Tibial artery (tissue), 4 donors: ENCODE results near the gene RUNX2.
A peak's percentile ranks its signal among the peaks of the same experiment; 100 is the strongest.

Source experiments
- DNase-seq, 2 donors: peaks; one replicate each; pipeline ENCODE4 v3.0.0-alpha.2; 2019
- H3K27ac ChIP-seq, 2 donors: fragments of 200-600 bp; sonication (generic) in 1 of 2; 1 replicate in 1 of 2; 2 replicates in 1 of 2; pipeline ENCODE4 v1.5.1; 2018 to 2019; ENCODE audit warnings: mild to moderate bottlenecking in 1 of 2
- H3K27me3 ChIP-seq, 2 donors: fragments of 200-600 bp; sonication (generic) in 1 of 2; one replicate each; pipeline versions ENCODE4 v1.5.1 to v1.6.0; 2016 to 2019
- H3K36me3 ChIP-seq, 3 donors: fragments of 200-600 bp; sonication (generic) in 2 of 3; one replicate each; pipeline ENCODE4 v1.5.1; 2016 to 2019; ENCODE audit warnings: mild to moderate bottlenecking in 2 of 3
- H3K4me1 ChIP-seq, 4 donors: fragments of 200-600 bp; sonication (generic) in 2 of 4; 1 replicate in 3 of 4; 2 replicates in 1 of 4; pipeline ENCODE4 v1.5.1; 2016 to 2019
- H3K4me3 ChIP-seq, 2 donors: fragments of 200-600 bp; sonication (generic) in 1 of 2; 1 replicate in 1 of 2; 2 replicates in 1 of 2; pipeline ENCODE4 v1.5.1; 2018 to 2019; ENCODE audit warnings: mild to moderate bottlenecking in 2 of 2
- H3K9me3 ChIP-seq, 3 donors: fragments of 200-600 bp; sonication (generic) in 1 of 3; one replicate each; pipeline ENCODE4 v1.5.1; 2016 to 2019
- CTCF ChIP-seq, 2 experiments: fragments of 200-600 bp in 1 of 2; fragments of 450-650 bp in 1 of 2; IDR thresholded peaks; one replicate each; pipeline ENCODE4 v1.5.1; 2017 to 2019; ENCODE audit warnings: antibody characterized with exemption in 2 of 2, mild to moderate bottlenecking in 1 of 2, moderate library complexity in 1 of 2
- intact Hi-C: fragments of 100-400 bp; cut with DNase I; formaldehyde crosslinking; loops from one replicate; pipeline ENCODE4 v1.15.0; 2023; ENCODE audit warnings: low total_unique reads

The RUNX2 gene

GRCh38 chr6:45479834-45480751, 152.0 kb downstream of the RUNX2 start:
- no peak overlapping the region for H3K4me3 ChIP-seq

GRCh38 chr6:45480752-45481415, 152.8 kb downstream of the RUNX2 start:
- no peak for TF ChIP-seq CTCF (IDR thresholded peaks at IDR 0.05)
- H3K36me3 ChIP-seq, result no peaks in the 10 kb centered on the region
- no peak overlapping the region for H3K4me3 ChIP-seq
- no peaks in the 10 kb centered on the region for H3K9me3 ChIP-seq
- no peak for DNase-seq
- H3K27me3 ChIP-seq, result no peaks in the 10 kb centered on the region
- intact Hi-C loops, result no loop called here
- H3K4me1 ChIP-seq, result peaks cover 0 to 10% (median 1%) of the 10 kb centered on the region in 4 donors
- H3K27ac ChIP-seq, result no peak overlapping the region

More at GRCh38 chr6:45479834-45480751, 152.0 kb downstream of the RUNX2 start:
- no peaks in the 10 kb centered on the region for H3K27me3 ChIP-seq
- H3K4me1 ChIP-seq, result peaks cover 0 to 10% (median 1%) of the 10 kb centered on the region in 4 donors
- intact Hi-C loops, result no loop called here
- no peak overlapping the region for H3K27ac ChIP-seq
- no peak for TF ChIP-seq CTCF (IDR thresholded peaks at IDR 0.05)
- H3K36me3 ChIP-seq, result no peaks in the 10 kb centered on the region
- DNase-seq, result no peak
- no peaks in the 10 kb centered on the region for H3K9me3 ChIP-seq

- no peaks in the 10 kb centered on the region for H3K36me3 ChIP-seq
- TF ChIP-seq CTCF (IDR thresholded peaks at IDR 0.05), result no peak
- intact Hi-C loops, result no loop called here
- H3K27ac ChIP-seq, result no peak overlapping the region
- H3K27me3 ChIP-seq, result no peaks in the 10 kb centered on the region
- H3K4me3 ChIP-seq, result no peak overlapping the region
- H3K9me3 ChIP-seq, result no peaks in the 10 kb centered on the region
- peaks cover 0 to 10% (median 1%) of the 10 kb centered on the region in 4 donors for H3K4me1 ChIP-seq
- DNase-seq, result peak in 1 of 2 donors; percentile 40
These were observed 154.9 kb downstream of the RUNX2 start for GRCh38 chr6:45483021-45483420.

GRCh38 chr6:45483501-45483900, 155.4 kb downstream of the RUNX2 start:
- H3K27ac ChIP-seq, result no peak overlapping the region
- DNase-seq, result no peak
- H3K4me1 ChIP-seq, result peaks cover 0 to 10% (median 1%) of the 10 kb centered on the region in 4 donors
- H3K4me3 ChIP-seq, result no peak overlapping the region
- H3K27me3 ChIP-seq, result no peaks in the 10 kb centered on the region
- TF ChIP-seq CTCF (IDR thresholded peaks at IDR 0.05), result no peak
- no peaks in the 10 kb centered on the region for H3K9me3 ChIP-seq
- no peaks in the 10 kb centered on the region for H3K36me3 ChIP-seq
- intact Hi-C loops, result no loop called here

- Histone ChIP-seq H3K27me3 (no peaks in the 10 kb centered on the region), H3K36me3 (no peaks in the 10 kb centered on the region), H3K4me1 (no peaks in the 10 kb centered on the region), H3K27ac (no peak overlapping the region), H3K4me3 (no peak overlapping the region), H3K9me3 (no peaks in the 10 kb centered on the region)
- no peak for DNase-seq
- intact Hi-C loops, result no loop called here
- TF ChIP-seq CTCF (IDR thresholded peaks at IDR 0.05), result no peak
These were observed 158.6 kb downstream of the RUNX2 start for GRCh38 chr6:45486736-45487135.
